Activated naive CD8-positive, alpha-beta T cell treated with anti-CD3 and anti-CD28 coated beads, Interleukin-2, amount 50 U/mL, for 16 hours (primary cell): Measurements from ENCODE around the gene ADGRG1.
"Not testable (repeated sequence)": the region's sequence is repeated elsewhere in the genome, so short reads cannot be mapped to it uniquely, and the experiment has no call there.

Source experiments
- DNase-seq: peaks from one replicate; pipeline ENCODE4 v3.0.0-alpha.2; 2020; ENCODE audit warnings: low read depth, low spot score

ADGRG1 gene

DNA sequence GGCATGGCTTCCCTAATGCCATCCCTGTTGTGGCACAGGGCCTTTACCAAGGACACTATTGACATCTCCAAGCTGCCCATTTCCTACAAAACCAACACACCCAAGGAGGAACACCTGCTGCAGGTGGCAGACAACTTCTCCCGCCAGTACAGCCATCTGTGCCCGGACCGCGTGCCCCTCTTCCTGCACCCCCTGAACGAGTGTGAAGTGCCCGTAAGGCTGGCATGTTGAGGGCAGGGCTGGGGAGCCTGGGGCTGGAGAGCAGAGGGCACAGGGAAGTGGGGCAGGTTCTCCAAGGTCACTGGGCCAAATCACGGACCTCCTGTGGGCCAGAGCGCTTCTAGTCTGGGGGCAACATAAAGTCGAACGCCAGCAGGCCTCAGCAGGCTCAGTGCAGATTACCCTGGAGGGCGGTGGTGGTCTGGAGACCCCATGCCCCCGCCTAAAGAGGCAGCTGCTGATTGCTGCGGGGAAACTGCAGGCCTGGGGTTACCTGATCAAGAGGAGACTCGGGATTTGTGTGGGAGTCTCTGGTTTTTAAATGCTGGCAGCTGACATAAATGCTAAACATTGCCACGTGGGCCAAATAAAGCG, 70.5 kb downstream of the ADGRG1 start:
- DNase-seq: no peak

DNA sequence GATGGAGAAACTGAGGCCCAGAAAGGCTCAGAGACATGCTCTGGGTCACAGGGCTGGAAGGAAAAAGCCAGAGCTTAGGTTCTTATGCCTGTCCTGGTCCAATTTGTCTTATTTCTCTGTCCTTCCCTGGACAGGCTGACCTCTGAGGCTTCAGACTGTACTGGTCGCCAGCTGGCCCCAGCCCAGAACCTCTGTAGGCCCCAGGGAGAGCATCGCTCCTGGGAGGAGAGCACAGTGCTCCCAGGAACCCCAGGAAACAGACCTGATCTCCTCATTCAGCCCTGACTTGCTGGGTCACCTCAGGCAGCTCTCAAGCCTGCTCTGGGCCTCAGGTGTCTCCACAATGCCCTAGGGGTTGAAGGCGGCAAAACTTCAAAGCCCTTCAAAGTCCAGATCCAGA, 71.1 kb downstream of the ADGRG1 start:
- DNase-seq: no peak

DNA sequence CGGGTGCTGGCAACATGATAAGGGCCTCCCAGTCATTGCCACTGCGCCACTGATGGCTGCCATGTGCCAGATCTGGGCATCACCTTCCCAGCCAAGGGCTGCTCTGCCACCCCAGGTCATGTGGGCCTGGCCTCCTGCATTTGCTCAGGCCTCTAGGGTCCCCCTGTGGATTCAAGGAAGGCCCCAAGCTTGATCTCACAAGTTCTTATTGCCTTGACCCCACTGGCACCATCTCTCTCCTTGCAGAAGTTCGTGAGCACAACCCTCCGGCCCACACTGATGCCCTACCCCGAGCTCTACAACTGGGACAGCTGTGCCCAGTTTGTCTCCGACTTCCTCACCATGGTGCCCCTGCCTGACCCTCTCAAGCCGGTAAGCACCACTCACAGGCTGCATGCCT, 71.5 kb downstream of the ADGRG1 start:
- DNase-seq: no peak

DNA sequence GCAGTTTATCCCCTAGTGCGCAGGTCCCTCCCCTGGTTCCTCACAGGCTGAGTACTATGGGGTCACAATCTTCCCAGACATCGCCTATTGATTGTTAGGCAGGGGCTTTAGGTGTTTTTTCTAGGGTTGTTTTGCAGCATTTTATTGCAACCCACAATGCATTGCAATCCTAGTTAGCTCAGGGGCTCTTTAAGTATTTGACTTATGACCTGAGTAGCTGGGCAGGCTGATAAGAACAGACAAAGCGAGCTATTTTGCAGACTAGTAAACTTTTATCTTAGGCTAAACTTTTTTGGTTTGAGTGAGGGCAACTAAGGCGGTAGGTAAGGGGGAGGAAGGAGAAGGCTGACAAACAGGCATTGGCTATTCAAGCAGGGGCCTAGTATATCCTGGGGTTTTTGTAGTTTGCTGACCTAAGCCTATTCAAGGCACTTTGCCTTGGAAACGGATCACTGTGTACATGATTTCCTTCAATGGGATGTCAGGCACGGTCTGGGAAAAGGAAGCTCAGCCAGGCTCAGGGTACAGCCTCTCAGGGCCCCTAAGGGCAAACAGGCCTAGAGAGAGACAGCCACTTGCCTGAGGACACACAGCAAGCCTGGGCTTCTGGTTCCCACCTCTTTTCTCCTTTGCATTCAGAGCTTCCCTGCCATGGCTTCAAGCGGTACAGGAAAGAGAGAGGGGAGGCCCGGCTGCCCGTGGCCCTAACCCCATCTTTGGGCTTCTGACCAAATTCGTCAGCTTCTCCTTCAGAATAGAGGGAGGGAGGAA, 72.5 kb downstream of the ADGRG1 start:
- DNase-seq: no peak

DNA sequence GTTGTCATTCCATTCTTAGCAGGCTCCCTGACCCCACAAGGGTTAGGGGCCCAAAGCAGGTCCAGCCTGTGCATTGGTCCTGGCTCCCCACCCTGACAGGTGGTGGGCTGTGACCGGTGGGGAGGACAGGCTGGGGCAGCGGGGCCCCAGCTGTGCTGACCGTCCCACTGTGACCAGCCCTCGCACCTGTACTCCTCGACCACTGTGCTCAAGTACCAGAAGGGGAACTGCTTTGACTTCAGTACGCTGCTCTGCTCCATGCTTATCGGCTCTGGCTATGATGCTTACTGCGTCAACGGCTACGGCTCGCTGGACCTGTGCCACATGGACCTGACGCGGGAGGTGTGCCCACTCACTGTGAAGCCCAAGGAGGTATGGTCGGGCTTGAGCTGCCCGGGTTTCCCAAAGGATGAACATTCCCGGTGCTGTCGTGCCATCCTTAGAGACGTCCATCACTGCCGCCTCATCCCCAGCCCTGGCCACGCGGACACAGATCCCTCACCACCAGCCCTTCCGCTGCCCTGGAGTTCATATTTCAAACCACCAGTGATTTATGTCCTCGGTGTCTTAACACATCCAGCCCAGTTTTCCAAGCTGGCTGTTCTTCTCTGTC, 73.4 kb downstream of the ADGRG1 start:
- no peak for DNase-seq

DNA sequence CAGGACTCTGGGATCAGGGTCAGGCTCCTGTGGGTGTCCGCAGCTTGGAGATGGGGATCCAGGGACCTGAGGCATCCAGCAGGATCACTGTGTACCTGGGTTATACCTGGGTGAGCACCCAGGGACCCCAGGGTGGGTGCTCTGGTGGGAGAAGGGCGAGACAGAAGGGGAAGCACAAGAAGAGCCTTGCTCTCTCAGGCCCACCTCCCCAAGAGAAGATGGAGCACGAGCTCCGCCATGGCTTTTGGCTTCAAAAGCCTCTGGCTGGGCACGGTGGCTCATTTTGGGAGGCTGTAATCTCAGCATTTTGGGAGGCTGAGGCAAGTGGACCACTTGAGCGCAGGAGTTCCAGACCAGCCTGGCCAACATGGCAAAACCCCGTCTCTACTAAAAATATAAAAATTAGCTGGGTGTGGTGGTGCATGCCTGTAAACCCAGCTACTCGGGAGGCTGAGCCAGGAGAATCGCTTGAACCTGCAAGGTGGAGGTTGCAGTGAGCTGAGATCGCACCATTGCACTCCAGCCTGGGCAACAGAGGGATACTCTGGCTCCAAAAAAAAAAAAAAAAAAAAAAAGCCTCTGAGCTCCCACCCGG, 75.1 kb downstream of the ADGRG1 start:
- DNase-seq: no peak

DNA sequence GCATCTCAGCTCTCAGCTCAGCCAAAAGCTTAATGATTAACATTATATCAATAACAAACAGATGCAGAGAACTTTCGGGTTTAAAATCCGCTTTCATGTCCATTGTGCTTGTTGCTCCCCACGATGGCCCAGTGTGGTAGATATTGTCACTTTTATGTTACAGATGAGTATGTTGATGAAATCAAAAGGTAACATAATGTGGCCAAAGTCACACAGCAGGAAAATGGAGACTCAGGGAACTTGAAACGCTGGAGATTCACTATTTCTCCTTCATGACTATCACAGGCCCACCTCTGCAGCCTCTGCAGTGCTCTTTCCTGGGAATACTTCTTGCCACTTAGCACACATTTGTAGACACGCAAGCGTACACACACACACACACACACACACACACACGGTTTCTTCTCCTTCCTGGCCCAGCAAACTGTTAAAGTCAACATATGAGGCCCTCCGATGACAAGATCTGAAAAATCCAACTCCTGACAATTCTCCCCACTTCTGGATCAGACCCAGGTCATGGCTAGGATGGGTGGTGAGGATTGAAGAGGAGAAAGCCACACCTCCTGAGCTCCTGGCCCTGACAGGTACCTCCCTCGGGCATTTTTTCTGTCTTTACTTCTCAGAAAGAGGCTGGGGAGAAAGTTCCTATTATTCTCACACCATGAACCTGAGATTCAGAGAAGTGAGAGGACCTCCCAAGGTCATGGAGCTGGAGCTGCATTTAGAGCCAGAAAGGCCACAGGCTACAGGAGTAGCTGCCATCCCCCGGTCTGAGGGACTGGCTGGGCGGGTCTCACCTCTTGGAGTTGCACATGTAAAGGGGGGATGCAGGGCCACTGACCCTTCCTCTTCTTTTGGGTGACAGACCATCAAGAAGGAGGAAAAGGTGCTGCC, 75.8 kb downstream of the ADGRG1 start:
- no peak for DNase-seq

DNA sequence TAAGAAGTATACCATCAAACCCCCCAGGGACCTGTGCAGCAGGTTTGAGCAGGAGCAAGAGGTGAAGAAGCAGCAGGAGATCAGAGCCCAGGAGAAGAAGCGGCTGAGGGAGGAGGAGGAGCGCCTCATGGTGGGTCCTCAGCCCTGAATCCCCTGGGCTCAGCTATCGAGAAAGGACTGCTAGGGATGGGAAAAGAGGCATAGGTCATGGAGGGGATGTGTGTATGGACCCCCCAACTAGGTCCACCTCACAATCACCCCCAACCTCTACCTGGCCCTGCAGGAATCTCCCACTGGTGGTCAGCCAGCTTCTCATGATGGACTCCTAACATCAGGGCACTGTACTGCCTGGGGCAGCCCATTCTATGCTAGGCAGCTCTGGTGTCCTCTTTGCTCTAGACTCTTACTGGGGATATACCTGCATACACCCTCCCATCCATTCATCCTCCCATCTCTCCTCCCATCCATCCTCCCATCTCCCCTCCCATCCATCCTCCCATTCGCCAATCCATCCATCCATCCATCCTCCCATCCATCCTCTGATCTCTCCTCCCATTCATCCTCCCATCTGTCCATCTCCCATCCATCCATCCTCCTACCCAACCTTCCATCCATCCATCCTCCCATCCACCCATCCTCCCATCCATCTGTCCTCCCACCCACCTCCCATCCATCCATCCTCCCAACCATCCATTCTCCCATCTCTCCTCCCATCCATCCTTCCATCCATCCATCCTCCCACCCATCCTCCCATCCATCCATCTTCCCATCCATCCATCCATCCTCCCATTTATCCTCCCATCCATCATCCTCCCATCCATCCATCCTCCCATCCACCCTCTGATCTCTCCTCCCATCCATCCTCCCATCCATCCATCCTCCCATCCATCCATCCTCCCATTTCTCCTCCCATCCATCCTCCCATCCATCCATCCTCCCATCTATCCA, 76.7 kb downstream of the ADGRG1 start:
- DNase-seq: no peak

DNA sequence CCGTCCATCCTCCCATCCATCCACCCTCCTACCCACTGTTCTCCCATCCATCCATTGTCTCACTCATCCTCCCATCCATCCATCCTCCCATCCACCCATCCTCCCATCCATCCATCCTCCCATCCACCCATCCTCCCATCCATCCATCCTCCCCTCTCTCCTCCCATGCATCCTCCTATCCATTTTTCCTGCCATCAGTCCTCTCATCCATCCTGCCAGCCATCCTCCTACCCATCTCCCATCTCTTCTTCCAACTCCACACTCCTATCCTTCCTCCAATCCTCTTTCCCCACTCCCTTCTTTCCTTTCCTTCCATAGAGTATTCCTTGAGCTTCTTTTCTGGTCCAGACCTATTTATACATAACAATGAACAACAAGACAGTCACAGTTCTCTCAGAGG, 78.3 kb downstream of the ADGRG1 start:
- DNase-seq: no peak

DNA sequence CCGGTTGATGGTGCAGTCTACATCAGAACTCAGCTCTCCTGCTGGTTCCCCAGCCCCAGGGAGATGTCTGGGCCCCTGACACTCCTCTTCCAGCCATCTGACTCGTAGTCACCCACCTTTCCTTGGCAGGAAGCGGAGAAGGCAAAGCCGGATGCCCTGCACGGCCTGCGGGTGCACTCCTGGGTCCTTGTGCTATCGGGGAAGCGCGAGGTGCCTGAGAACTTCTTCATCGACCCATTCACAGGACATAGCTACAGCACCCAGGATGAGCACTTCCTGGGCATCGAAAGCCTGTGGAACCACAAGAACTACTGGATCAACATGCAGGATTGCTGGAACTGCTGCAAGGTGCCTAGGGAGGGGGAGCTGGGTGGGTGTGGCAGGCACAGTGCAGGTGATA, 78.9 kb downstream of the ADGRG1 start:
- no peak for DNase-seq

DNA sequence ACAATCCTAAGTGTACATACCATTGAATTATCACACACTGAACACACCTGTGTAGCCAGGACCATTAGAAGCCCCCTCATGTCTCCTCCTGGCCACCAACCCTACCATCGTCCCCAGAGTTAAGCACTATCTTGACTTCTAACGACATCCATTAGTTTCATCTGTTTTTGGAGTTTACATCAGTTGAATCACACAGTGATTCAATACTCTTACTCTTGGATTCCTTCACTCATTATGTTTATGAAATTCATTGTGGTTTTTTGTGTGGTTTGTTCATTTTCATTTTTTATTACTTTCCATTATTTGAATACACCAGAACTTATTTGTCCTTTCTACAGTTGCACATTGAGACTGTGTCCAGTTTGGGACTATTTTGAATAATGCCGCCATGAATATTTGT, 79.7 kb downstream of the ADGRG1 start:
- no peak for DNase-seq

DNA sequence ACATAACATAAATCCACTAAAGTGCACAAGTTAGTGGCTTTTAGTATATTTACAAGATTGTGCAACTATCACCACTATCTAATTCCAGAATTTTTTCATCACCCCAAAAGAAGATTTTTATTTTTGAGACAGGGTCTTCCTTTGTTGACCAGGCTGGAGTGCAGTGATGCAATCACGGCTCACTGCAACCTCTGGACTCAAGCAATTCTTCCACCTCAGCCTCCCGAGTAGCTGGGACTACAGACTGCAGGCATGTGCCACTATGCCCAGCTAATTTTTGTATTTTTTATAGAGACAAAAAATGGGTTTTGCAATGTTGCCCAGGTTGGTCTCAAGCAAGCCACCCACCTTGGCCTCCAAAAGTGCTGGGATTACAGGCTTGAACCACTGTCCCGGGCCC, 81.2 kb downstream of the ADGRG1 start:
- DNase-seq: no peak

DNA sequence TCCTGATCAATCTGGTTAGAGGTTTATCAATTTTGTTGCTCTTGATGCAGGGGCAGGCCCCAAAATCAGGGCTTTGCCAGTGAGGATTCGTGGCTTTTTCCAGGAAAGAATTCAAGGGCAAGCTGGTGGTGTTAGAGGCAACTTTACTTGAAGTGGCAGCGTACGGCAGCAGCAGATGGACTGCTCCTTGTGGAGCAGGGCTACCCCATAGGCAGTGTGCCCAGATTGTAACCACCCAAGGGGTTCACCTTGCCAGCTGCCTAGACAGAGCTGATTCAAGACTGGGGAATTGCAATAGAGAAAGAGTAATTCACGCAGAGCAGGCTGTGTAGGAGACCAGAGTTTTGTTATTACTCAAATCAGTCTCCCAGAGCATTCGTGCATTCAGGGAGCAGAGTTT, 82.9 kb downstream of the ADGRG1 start:
- DNase-seq: no peak

DNA sequence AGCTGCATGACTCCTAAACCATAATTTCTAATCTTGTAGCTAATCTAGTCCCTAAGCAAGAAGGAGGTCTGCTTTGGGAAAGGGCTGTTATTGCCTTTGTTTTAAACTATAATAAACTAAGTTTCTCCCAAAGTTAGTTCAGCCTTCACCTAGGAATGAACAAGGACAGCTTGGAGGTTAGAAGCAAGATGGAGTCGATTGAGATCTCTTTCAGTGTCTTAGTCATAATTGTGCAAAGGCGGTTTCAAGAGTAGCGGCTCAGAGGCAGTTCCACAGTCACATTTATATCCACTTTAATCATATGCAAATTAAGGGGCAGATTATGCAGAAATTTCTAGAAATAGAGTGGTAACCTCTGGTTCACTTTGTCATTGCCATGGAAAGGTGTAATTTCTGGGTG, 83.6 kb downstream of the ADGRG1 start:
- no peak for DNase-seq

DNA sequence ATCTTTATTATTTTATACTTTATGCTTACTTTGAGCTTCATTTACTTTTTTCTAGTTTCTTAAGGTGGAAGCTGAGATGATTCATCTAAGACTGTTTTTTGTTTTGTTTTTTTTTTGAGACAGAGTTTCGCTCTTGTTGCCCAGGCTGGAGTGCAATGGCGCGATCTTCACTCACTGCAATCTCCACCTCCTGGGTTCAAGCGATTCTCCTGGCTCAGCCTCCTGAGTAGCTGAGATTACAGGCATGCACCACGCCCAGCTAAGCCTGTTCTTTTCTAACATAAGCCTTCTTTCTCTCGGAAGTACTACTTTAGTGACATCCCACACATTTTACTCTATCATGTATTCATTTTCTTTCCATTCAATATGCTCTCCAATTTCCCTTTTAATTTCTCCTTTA, 84.1 kb downstream of the ADGRG1 start:
- not testable (repeated sequence) for DNase-seq

DNA sequence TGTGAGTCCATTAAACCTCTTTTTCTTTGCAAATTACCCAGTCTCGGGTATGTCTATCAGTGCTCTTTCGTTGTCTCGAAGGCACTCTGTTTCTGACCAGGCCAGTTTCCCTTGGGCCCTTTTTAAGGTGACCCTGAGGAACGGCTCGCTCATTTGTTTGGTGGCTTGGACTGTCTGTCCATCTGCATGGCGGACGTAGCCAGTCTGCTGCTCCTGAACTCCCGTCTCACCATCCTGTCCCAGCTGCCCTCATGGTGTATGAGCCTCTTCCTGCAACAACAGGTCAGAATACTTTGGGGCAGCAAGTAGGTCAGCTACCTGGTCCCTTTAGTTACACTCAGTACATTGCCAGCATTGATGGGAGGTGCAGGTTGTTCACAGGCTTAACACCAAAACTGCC, 85.2 kb downstream of the ADGRG1 start:
- DNase-seq: no peak

DNA sequence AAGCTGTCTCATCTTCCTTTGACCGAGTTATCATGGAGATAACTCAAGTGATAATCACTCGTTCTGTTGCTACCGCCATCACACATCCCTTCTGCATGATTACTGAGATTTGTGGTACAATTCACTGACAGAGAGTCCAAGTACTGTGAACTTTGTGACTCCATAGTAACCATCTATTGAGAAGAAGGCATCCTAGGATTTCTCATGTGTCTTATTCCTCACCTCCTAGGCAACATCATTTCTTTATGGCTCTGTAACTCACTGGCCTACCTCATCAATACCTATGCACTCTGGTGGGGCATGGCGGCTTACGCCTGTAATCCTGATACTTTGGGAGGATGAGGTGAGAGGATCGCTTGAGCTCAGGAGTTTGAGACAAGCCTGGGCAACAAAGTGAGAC, 85.6 kb downstream of the ADGRG1 start:
- DNase-seq: no peak
